K562 (cell line): ENCODE data around the gene NAV2. TPM values are rescaled to one million over a fixed set of nuclear protein-coding genes. Genes with fewer than 3 reads are reported as not detected.

Experiments used
- ARID2 ChIP-seq: fragments of 450-650 bp; IDR thresholded peaks from 2 replicates; pipeline ENCODE4 v1.6.1; 2017; ENCODE audit warnings: antibody characterized with exemption, mild to moderate bottlenecking
- CBFA2T3 ChIP-seq: fragments of 450-650 bp; IDR thresholded peaks from 2 replicates; pipeline ENCODE4 v1.6.1; 2017
- ELF2 ChIP-seq: fragments of 250-450 bp; sonication (Bioruptor Pico); IDR thresholded peaks from 2 replicates; pipeline ENCODE4 v1.5.0; 2021; ENCODE audit warnings: mild to moderate bottlenecking
- KAT7 ChIP-seq: sonication (generic); formaldehyde crosslinking; IDR thresholded peaks from 2 replicates; pipeline ENCODE4 v1.8.0; 2022; ENCODE audit warnings: missing genetic modification reagents, mild to moderate bottlenecking, borderline replicate concordance
- MED1 ChIP-seq: sonication (generic); formaldehyde crosslinking; IDR thresholded peaks from 2 replicates; pipeline ENCODE4 v1.8.1; 2023; ENCODE audit warnings: missing genetic modification reagents, borderline replicate concordance
- PBX2 ChIP-seq, 2 experiments: IDR thresholded peaks in 1 of 2; conservative IDR thresholded peaks in 1 of 2; 2 replicates each; pipeline ENCODE4 v1.6.1; 2016; ENCODE audit warnings: low read depth in 2 of 2, mild to moderate bottlenecking in 1 of 2, missing compliant biosample characterization in 1 of 2, missing genetic modification characterization in 1 of 2, moderate library complexity in 1 of 2
- POLR2B ChIP-seq: fragments of 450-650 bp; IDR thresholded peaks from 2 replicates; pipeline ENCODE4 v1.6.1; 2018; ENCODE audit warnings: low read depth; ENCODE audit not compliant: partially characterized antibody
- ZNF263 ChIP-seq: sonication (generic); formaldehyde crosslinking; IDR thresholded peaks from 2 replicates; pipeline ENCODE4 v1.8.0; 2022; ENCODE audit warnings: mild to moderate bottlenecking, missing genetic modification reagents, borderline replicate concordance
- ZNF41 ChIP-seq: fragments of 250-450 bp; sonication (Bioruptor Pico); conservative IDR thresholded peaks from 2 replicates; pipeline ENCODE4 v1.4.0; 2020; ENCODE audit warnings: mild to moderate bottlenecking
- ZNF699 ChIP-seq: fragments of 250-450 bp; sonication (Bioruptor Pico); IDR thresholded peaks from 2 replicates; pipeline ENCODE4 v1.8.0; 2021; ENCODE audit warnings: mild to moderate bottlenecking, moderate library complexity; ENCODE audit not compliant: insufficient replicate concordance
- ZSCAN32 ChIP-seq: fragments of 450-650 bp; formaldehyde crosslinking; IDR thresholded peaks from 2 replicates; pipeline ENCODE4 v1.4.0; 2020; ENCODE audit warnings: mild to moderate bottlenecking, moderate library complexity
- polyA plus RNA-seq, 8 experiments: library from polyadenylated mRNA; depleted of rRNA in 4 of 8; stranded (reverse) in 5 of 8; unstranded in 3 of 8; fragments of >200 nt; fragmentation: Nextera tagmentation in 2 of 8; fragmentation: Illumina TruSeq in 1 of 8; extraction: Ambion mirVana in 2 of 8; extraction: Trizol in 1 of 8; gene quantifications; 2 replicates each; pipeline versions ENCODE4 v1.2.1 to v1.2.3, GENCODE V29; 2011 to 2014; ENCODE audit warnings: inconsistent platforms in 1 of 8, missing spikeins in 1 of 8
- total RNA-seq, 7 experiments: library from RNA; depleted of rRNA in 6 of 7; stranded (reverse); fragments of >200 nt in 6 of 7; fragmentation: Illumina TruSeq in 2 of 7; extraction: Trizol in 2 of 7; gene quantifications; 2 replicates each; pipeline versions ENCODE4 v1.2.1 to v1.2.3, GENCODE V29; 2011 to 2021; ENCODE audit warnings: low replicate concordance in 1 of 7
- TF ChIP-seq, protein P1 (sequence below): fragments of 200-600 bp; sonication (generic); IDR thresholded peaks from one replicate; pipeline ENCODE4 v1.6.1; 2012; ENCODE audit warnings: mild to moderate bottlenecking, low read depth, low read length, inconsistent platforms

NAV2 gene
- total and polyA plus RNA-seq, 9 of the 15 experiments (the other 6 are each of a cell fraction or from before 2014, with no cell fraction given) = 0.03 to 0.35 (median 0.05) TPM

DNA sequence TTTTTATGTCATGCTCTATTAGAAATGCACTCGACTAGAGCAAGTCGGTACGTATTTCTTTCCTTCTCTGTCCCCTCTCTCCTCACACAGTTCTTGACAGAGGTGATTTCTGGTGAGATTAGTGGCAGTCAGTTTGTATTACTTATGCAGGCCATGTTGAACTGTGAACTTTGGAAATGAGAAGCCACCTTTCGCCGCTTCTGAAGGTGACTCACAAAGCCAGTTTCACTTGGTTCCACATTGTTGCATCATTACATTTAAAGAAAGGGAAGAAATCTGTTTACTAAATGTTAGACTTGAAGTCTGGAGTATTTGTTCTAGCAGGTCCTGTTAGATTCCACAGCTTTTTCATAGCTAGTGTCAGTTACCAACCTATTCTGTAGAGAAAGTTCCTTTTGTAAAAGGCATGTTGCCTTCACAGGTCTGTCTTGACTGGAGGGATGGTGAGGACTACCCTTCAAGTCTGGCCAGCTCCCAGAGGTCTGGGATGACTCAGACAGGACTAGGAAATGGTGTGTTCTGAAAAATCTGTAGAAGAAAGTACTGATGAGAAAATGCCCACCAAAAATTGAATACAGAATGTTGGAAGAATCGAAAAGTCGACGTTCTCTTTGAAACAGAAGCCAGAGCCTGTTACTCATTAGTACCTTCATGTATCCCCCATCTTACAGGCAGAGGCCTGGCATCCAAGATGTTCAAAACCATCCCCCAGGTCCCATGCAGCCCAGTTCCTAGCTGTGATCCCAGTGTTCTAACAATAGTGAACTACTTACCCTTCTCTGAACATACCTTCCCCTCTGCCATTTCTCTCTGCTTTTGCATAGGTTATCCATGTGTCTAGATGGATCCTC is 266.3 kb downstream of the NAV2 start (continued):
- TF ChIP-seq, protein P1, sequence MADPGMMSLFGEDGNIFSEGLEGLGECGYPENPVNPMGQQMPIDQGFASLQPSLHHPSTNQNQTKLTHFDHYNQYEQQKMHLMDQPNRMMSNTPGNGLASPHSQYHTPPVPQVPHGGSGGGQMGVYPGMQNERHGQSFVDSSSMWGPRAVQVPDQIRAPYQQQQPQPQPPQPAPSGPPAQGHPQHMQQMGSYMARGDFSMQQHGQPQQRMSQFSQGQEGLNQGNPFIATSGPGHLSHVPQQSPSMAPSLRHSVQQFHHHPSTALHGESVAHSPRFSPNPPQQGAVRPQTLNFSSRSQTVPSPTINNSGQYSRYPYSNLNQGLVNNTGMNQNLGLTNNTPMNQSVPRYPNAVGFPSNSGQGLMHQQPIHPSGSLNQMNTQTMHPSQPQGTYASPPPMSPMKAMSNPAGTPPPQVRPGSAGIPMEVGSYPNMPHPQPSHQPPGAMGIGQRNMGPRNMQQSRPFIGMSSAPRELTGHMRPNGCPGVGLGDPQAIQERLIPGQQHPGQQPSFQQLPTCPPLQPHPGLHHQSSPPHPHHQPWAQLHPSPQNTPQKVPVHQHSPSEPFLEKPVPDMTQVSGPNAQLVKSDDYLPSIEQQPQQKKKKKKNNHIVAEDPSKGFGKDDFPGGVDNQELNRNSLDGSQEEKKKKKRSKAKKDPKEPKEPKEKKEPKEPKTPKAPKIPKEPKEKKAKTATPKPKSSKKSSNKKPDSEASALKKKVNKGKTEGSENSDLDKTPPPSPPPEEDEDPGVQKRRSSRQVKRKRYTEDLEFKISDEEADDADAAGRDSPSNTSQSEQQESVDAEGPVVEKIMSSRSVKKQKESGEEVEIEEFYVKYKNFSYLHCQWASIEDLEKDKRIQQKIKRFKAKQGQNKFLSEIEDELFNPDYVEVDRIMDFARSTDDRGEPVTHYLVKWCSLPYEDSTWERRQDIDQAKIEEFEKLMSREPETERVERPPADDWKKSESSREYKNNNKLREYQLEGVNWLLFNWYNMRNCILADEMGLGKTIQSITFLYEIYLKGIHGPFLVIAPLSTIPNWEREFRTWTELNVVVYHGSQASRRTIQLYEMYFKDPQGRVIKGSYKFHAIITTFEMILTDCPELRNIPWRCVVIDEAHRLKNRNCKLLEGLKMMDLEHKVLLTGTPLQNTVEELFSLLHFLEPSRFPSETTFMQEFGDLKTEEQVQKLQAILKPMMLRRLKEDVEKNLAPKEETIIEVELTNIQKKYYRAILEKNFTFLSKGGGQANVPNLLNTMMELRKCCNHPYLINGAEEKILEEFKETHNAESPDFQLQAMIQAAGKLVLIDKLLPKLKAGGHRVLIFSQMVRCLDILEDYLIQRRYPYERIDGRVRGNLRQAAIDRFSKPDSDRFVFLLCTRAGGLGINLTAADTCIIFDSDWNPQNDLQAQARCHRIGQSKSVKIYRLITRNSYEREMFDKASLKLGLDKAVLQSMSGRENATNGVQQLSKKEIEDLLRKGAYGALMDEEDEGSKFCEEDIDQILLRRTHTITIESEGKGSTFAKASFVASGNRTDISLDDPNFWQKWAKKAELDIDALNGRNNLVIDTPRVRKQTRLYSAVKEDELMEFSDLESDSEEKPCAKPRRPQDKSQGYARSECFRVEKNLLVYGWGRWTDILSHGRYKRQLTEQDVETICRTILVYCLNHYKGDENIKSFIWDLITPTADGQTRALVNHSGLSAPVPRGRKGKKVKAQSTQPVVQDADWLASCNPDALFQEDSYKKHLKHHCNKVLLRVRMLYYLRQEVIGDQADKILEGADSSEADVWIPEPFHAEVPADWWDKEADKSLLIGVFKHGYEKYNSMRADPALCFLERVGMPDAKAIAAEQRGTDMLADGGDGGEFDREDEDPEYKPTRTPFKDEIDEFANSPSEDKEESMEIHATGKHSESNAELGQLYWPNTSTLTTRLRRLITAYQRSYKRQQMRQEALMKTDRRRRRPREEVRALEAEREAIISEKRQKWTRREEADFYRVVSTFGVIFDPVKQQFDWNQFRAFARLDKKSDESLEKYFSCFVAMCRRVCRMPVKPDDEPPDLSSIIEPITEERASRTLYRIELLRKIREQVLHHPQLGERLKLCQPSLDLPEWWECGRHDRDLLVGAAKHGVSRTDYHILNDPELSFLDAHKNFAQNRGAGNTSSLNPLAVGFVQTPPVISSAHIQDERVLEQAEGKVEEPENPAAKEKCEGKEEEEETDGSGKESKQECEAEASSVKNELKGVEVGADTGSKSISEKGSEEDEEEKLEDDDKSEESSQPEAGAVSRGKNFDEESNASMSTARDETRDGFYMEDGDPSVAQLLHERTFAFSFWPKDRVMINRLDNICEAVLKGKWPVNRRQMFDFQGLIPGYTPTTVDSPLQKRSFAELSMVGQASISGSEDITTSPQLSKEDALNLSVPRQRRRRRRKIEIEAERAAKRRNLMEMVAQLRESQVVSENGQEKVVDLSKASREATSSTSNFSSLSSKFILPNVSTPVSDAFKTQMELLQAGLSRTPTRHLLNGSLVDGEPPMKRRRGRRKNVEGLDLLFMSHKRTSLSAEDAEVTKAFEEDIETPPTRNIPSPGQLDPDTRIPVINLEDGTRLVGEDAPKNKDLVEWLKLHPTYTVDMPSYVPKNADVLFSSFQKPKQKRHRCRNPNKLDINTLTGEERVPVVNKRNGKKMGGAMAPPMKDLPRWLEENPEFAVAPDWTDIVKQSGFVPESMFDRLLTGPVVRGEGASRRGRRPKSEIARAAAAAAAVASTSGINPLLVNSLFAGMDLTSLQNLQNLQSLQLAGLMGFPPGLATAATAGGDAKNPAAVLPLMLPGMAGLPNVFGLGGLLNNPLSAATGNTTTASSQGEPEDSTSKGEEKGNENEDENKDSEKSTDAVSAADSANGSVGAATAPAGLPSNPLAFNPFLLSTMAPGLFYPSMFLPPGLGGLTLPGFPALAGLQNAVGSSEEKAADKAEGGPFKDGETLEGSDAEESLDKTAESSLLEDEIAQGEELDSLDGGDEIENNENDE = no peak
- TF ChIP-seq ZNF699 = peak; percentile 53
- no peak for TF ChIP-seq POLR2B
- peak; percentile 97 for TF ChIP-seq ZSCAN32 (CRISPR knock-in tag)
- TF ChIP-seq ELF2 = peak; percentile 48; the same call in 1 of the 2 replicates
- TF ChIP-seq ZNF41 = no peak; the same call in 1 of the 2 replicates
- no peak for TF ChIP-seq PBX2 (CRISPR knock-in tag; IDR thresholded peaks at IDR 0.05; ENCODE audit: low read depth)
- peak; percentile 30; the same call in 1 of the 2 replicates for TF ChIP-seq PBX2 (tag; conservative IDR thresholded peaks at IDR 0.05; ENCODE audit: low read depth)
- no peak for TF ChIP-seq MED1 (CRISPR knock-in tag)
- no peak for TF ChIP-seq CBFA2T3
- TF ChIP-seq ZNF263 (CRISPR knock-in tag) = no peak
- TF ChIP-seq ARID2 = no peak
- no peak for TF ChIP-seq KAT7 (CRISPR knock-in tag)
